COR-L47 (cell line): ENCODE data around the gene SDR39U1.
A peak's percentile ranks its signal among the peaks of the same experiment; 100 is the strongest.
"Not testable (repeated sequence)": the region's sequence is repeated elsewhere in the genome, so short reads cannot be mapped to it uniquely, and the experiment has no call there.

Source experiments
- DNase-seq: peaks from one replicate; lab custom pipeline; 2025; lab: John Stamatoyannopoulos, UW

The SDR39U1 gene

GRCh38 chr14:24442240-24443052, at the start of gene SDR39U1:
Gene SDR39U1 (minus strand): TSS chr14:24442776. CDS start chr14:24442769, 7 bp downstream.
- peak; percentile 98 for DNase-seq

GRCh38 chr14:24491586-24492408, 49.2 kb upstream of the SDR39U1 start:
- not testable (repeated sequence) for DNase-seq

GRCh38 chr14:24483604-24484252, 41.2 kb upstream of the SDR39U1 start:
- no peak for DNase-seq

GRCh38 chr14:24482699-24483303, 40.2 kb upstream of the SDR39U1 start:
- DNase-seq = not testable (repeated sequence)

GRCh38 chr14:24481622-24482324, 39.2 kb upstream of the SDR39U1 start:
- peak; percentile 19 for DNase-seq

GRCh38 chr14:24479999-24480398, 37.4 kb upstream of the SDR39U1 start:
- not testable (repeated sequence) for DNase-seq

- no peak for DNase-seq
Observed at GRCh38 chr14:24475261-24475660, 32.7 kb upstream of the SDR39U1 start.

- DNase-seq = no peak
Observed at GRCh38 chr14:24473211-24473610, 30.6 kb upstream of the SDR39U1 start.

GRCh38 chr14:24470450-24470849, 27.9 kb upstream of the SDR39U1 start:
- DNase-seq = not testable (repeated sequence)

GRCh38 chr14:24465805-24466204, 23.2 kb upstream of the SDR39U1 start:
- DNase-seq = no peak

- no peak for DNase-seq
Observed at GRCh38 chr14:24465368-24465767, 22.8 kb upstream of the SDR39U1 start.

- DNase-seq = no peak
Observed at GRCh38 chr14:24463884-24464785, 21.6 kb upstream of the SDR39U1 start.

- no peak for DNase-seq
Observed at GRCh38 chr14:24463017-24463883, 20.7 kb upstream of the SDR39U1 start.

- DNase-seq = no peak
Observed at GRCh38 chr14:24461336-24461735, 18.8 kb upstream of the SDR39U1 start.

- DNase-seq = no peak
Observed at GRCh38 chr14:24459331-24459730, 16.8 kb upstream of the SDR39U1 start.

GRCh38 chr14:24458736-24459135, 16.2 kb upstream of the SDR39U1 start:
- DNase-seq = no peak

- no peak for DNase-seq
Observed at GRCh38 chr14:24456980-24457379, 14.4 kb upstream of the SDR39U1 start.

- not testable (repeated sequence) for DNase-seq
Observed at GRCh38 chr14:24450828-24451227, 8.3 kb upstream of the SDR39U1 start.

GRCh38 chr14:24443053-24443665, 583 bp upstream of the SDR39U1 start:
- DNase-seq = no peak
